ENCODE results near the gene OR8D1. TPM values are rescaled to one million over a fixed set of nuclear protein-coding genes. Genes with fewer than 3 reads are reported as not detected.

OR8D1 gene
- total and polyA plus RNA-seq, 2 of the 8 experiments (the other 6 are each of a cell fraction or from before 2014, with no cell fraction given) = not detected

GRCh38 chr11:124327775-124328174 lies 14.0 kb upstream of the OR8D1 start (continued):
- TF ChIP-seq, protein P1, sequence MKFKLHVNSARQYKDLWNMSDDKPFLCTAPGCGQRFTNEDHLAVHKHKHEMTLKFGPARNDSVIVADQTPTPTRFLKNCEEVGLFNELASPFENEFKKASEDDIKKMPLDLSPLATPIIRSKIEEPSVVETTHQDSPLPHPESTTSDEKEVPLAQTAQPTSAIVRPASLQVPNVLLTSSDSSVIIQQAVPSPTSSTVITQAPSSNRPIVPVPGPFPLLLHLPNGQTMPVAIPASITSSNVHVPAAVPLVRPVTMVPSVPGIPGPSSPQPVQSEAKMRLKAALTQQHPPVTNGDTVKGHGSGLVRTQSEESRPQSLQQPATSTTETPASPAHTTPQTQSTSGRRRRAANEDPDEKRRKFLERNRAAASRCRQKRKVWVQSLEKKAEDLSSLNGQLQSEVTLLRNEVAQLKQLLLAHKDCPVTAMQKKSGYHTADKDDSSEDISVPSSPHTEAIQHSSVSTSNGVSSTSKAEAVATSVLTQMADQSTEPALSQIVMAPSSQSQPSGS (IDR thresholded peaks at IDR 0.05; ENCODE audit: low read length) = no peak
- TF ChIP-seq EZH2 (IDR thresholded peaks at IDR 0.05; ENCODE audit: low read depth, low read length, severe bottlenecking) = no peak
- TF ChIP-seq SAP30 (IDR thresholded peaks at IDR 0.05; ENCODE audit: insufficient read depth, insufficient replicate concordance, low read length) = no peak
- TF ChIP-seq, protein P2, sequence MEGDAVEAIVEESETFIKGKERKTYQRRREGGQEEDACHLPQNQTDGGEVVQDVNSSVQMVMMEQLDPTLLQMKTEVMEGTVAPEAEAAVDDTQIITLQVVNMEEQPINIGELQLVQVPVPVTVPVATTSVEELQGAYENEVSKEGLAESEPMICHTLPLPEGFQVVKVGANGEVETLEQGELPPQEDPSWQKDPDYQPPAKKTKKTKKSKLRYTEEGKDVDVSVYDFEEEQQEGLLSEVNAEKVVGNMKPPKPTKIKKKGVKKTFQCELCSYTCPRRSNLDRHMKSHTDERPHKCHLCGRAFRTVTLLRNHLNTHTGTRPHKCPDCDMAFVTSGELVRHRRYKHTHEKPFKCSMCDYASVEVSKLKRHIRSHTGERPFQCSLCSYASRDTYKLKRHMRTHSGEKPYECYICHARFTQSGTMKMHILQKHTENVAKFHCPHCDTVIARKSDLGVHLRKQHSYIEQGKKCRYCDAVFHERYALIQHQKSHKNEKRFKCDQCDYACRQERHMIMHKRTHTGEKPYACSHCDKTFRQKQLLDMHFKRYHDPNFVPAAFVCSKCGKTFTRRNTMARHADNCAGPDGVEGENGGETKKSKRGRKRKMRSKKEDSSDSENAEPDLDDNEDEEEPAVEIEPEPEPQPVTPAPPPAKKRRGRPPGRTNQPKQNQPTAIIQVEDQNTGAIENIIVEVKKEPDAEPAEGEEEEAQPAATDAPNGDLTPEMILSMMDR (IDR thresholded peaks at IDR 0.05; ENCODE audit: control extremely low read depth in 1 of 3, insufficient read depth in 1 of 3, low read depth in 1 of 3, low read length in 3 of 3) = no peak
